ENCODE results near the gene SLC26A1.

- TF ChIP-seq CTCF (IDR thresholded peaks at IDR 0.05) (no peak), POLR2A (IDR thresholded peaks at IDR 0.05) (no peak)
Measured at GRCh38 chr4:1041936-1042330, 48.7 kb upstream of the SLC26A1 start.
